HG03103 (cell line): Measurements from ENCODE around the gene DIP2C.

Experiments used
- ATAC-seq: cut with Tn5 transposase; IDR thresholded peaks from one replicate; pipeline ENCODE4 v1.9.1; 2021; ENCODE audit warnings: low read depth; ENCODE audit not compliant: unreplicated experiment

DIP2C gene

GRCh38 chr10:560314-560992 is 129.0 kb downstream of the DIP2C start:
- ATAC-seq = no peak

- no peak for ATAC-seq
These were observed 129.8 kb downstream of the DIP2C start for GRCh38 chr10:559767-560047.

- ATAC-seq = no peak
These were observed 130.3 kb downstream of the DIP2C start for GRCh38 chr10:558891-559766.

GRCh38 chr10:558364-558763 is 131.1 kb downstream of the DIP2C start:
- no peak for ATAC-seq

- ATAC-seq = no peak
These were observed 131.6 kb downstream of the DIP2C start for GRCh38 chr10:557792-558328.

- no peak for ATAC-seq
These were observed 132.4 kb downstream of the DIP2C start for GRCh38 chr10:556971-557637.

- no peak for ATAC-seq
These were observed 133.7 kb downstream of the DIP2C start for GRCh38 chr10:555682-556350.

- ATAC-seq = no peak
These were observed 134.2 kb downstream of the DIP2C start for GRCh38 chr10:555281-555680.

- no peak for ATAC-seq
These were observed 135.2 kb downstream of the DIP2C start for GRCh38 chr10:554182-554848.

- no peak for ATAC-seq
These were observed 136.2 kb downstream of the DIP2C start for GRCh38 chr10:553233-553632.

- no peak for ATAC-seq
These were observed 136.8 kb downstream of the DIP2C start for GRCh38 chr10:552679-553078.

GRCh38 chr10:551373-552252 is 137.9 kb downstream of the DIP2C start:
- ATAC-seq = no peak

GRCh38 chr10:550665-551372 is 138.6 kb downstream of the DIP2C start:
- no peak for ATAC-seq

GRCh38 chr10:549391-549790 is 140.1 kb downstream of the DIP2C start:
- no peak for ATAC-seq

GRCh38 chr10:548238-548901 is 141.1 kb downstream of the DIP2C start:
- no peak for ATAC-seq

- ATAC-seq = no peak
These were observed 141.8 kb downstream of the DIP2C start for GRCh38 chr10:547591-548081.

- ATAC-seq = no peak
These were observed 142.4 kb downstream of the DIP2C start for GRCh38 chr10:546971-547590.

- no peak for ATAC-seq
These were observed 143.0 kb downstream of the DIP2C start for GRCh38 chr10:546451-546850.
